MCF 10A (cell line): ENCODE results near the gene ZNF552. TPM values are rescaled to one million over a fixed set of nuclear protein-coding genes. Genes with fewer than 3 reads are reported as not detected.

ENCODE experiments used
- total RNA-seq: library from RNA; stranded (reverse); gene quantifications from 2 replicates; pipeline ENCODE4 v1.2.3, GENCODE V29; 2022

The ZNF552 gene
- total RNA-seq, 1 experiment from 2014 or later, result 5.6 TPM

Other genes with a start within 250 kb of the ZNF552 start
- gene ZNF416, start 236.0 kb downstream of the ZNF552 start, total RNA-seq, result 5.0 and 5.6 TPM in 2 replicates
- not detected in 2 replicates for gene ZIK1, start 230.8 kb downstream of the ZNF552 start, total RNA-seq
- 2.4 and 2.8 TPM in 2 replicates for gene ZNF530, start 215.0 kb downstream of the ZNF552 start, total RNA-seq
- gene ZNF134, start 200.7 kb downstream of the ZNF552 start, total RNA-seq, result 16.4 and 18.8 TPM in 2 replicates
- gene ZNF211, start 181.7 kb downstream of the ZNF552 start, total RNA-seq, result 5.7 and 11.4 TPM in 2 replicates
- not detected in 2 replicates for gene ZSCAN4, start 146.0 kb downstream of the ZNF552 start, total RNA-seq
- gene ZNF551, start 132.9 kb downstream of the ZNF552 start, total RNA-seq, result 5.8 and 6.8 TPM in 2 replicates
- not detected in 2 replicates for gene ZNF154, start 105.7 kb downstream of the ZNF552 start, total RNA-seq
- 1.9 TPM in 2 replicates for gene ZNF671, start 87.3 kb downstream of the ZNF552 start, total RNA-seq
- 9.9 and 13.3 TPM in 2 replicates for gene ZNF776, start 68.1 kb downstream of the ZNF552 start, total RNA-seq
- 13.4 and 13.9 TPM in 2 replicates for gene ZNF586, start 45.2 kb downstream of the ZNF552 start, total RNA-seq
- 19.0 and 19.4 TPM in 2 replicates for gene ZNF587B, start 15.4 kb upstream of the ZNF552 start, total RNA-seq
- gene ZNF587, start 34.9 kb upstream of the ZNF552 start, total RNA-seq, result 32.4 and 34.2 TPM in 2 replicates
- gene ZNF814, start 74.1 kb upstream of the ZNF552 start, total RNA-seq, result 3.1 and 4.0 TPM in 2 replicates
- gene ZNF417, start 101.7 kb upstream of the ZNF552 start, total RNA-seq, result 8.8 and 11.4 TPM in 2 replicates
- not detected in 2 replicates for gene ZNF418, start 120.5 kb upstream of the ZNF552 start, total RNA-seq
- gene ZNF256, start 132.8 kb upstream of the ZNF552 start, total RNA-seq, result 0.54 and 0.69 TPM in 2 replicates
- not detected in 2 replicates for gene C19orf18, start 159.6 kb upstream of the ZNF552 start, total RNA-seq
- 0.71 and 0.98 TPM in 2 replicates for gene ZNF606, start 187.9 kb upstream of the ZNF552 start, total RNA-seq
- gene ZSCAN1, start 219.1 kb upstream of the ZNF552 start, total RNA-seq, result not detected in 2 replicates
- not detected in 2 replicates for gene ZNF135, start 244.4 kb upstream of the ZNF552 start, total RNA-seq